ENCODE data around the gene KRTAP4-16. TPM values are rescaled to one million over a fixed set of nuclear protein-coding genes. Genes with fewer than 3 reads are reported as not detected.

The KRTAP4-16 gene
- total and polyA plus RNA-seq, 2 of the 8 experiments (the other 6 are each of a cell fraction or from before 2014, with no cell fraction given): not detected

- H3K9me3 ChIP-seq (ENCODE audit: insufficient read depth in 2 of 2, low read depth in 1 of 2, low read length in 1 of 2): 0 out of 4 replicates have a peak, but pooled peaks cover 3% of the 10 kb centered on the region in 2 experiments
- FAIRE-seq (no peak), DNase-seq (ENCODE audit: low read depth in 1 of 2, low spot score in 2 of 2) (no peak)
- H3K18ac ChIP-seq (ENCODE audit: extremely low read depth, low read length): no peak overlapping the region
- no peak overlapping the region for H4K91ac ChIP-seq (replicated peaks; ENCODE audit: insufficient read length, low read length)
- H3K36me3 ChIP-seq (ENCODE audit: control insufficient read depth in 2 of 4, insufficient read depth in 4 of 4, low read length in 3 of 4): no peaks in the 10 kb centered on the region
- H2BK15ac ChIP-seq (ENCODE audit: low read length): no peak overlapping the region
- H3K79me2 ChIP-seq (ENCODE audit: control insufficient read depth in 1 of 2, insufficient read depth in 2 of 2, low read length in 2 of 2): no peaks in the 10 kb centered on the region
- no peaks in the 10 kb centered on the region for H3K27me3 ChIP-seq (replicated peaks in 1 of 4; ENCODE audit: control insufficient read depth in 3 of 4, extremely low read depth in 1 of 4, insufficient read depth in 3 of 4, low read length in 3 of 4)
- no peak overlapping the region for H4K8ac ChIP-seq (ENCODE audit: extremely low read depth, insufficient read depth, low read length)
- no peak overlapping the region for H3K4me2 ChIP-seq (ENCODE audit: insufficient read depth in 1 of 2, low read depth in 2 of 2, low read length in 2 of 2)
- H3K23ac ChIP-seq (ENCODE audit: insufficient read length): no peak overlapping the region
- H2BK20ac ChIP-seq (ENCODE audit: low read length): no peak overlapping the region
- peaks cover 0 to 4% (median 0%) of the 10 kb centered on the region in 4 experiments; a peak in 2 of 7 replicates for H3K4me1 ChIP-seq (replicated peaks in 1 of 4; ENCODE audit: control insufficient read depth in 3 of 4, insufficient read depth in 4 of 4, low read length in 3 of 4)
- ChIA-PET POLR2A (ENCODE audit: partially characterized antibody) (no interaction called here), CTCF (ENCODE audit: partially characterized antibody) (no interaction called here)
- H3K23me2 ChIP-seq (ENCODE audit: low read depth, low read length): no peaks in the 10 kb centered on the region
- no peak overlapping the region for H2AFZ ChIP-seq (ENCODE audit: low read length)
- no peak overlapping the region for H2BK120ac ChIP-seq (replicated peaks; ENCODE audit: low read depth, low read length)
- H4K5ac ChIP-seq (ENCODE audit: insufficient read length, low read depth, low read length): no peak overlapping the region
- H3K79me1 ChIP-seq (ENCODE audit: low read depth, low read length): no peaks in the 10 kb centered on the region
- H2BK5ac ChIP-seq (ENCODE audit: low read depth, low read length): no peak overlapping the region
- no peak overlapping the region for H3K14ac ChIP-seq (ENCODE audit: insufficient read length)
- H2BK12ac ChIP-seq (ENCODE audit: low read depth, low read length): no peak overlapping the region
- no peak overlapping the region for H3K56ac ChIP-seq (replicated peaks; ENCODE audit: insufficient read length, low read depth, low read length)
- 95% methylated on average over 5 of the region's 6 CpGs; no CpG with 5 or more reads in 1 of the 2 experiments for WGBS, 2 experiments (ENCODE audit: extremely low coverage in 1 of 2, insufficient coverage in 1 of 2, insufficient read length in 1 of 2, insufficient replicate concordance in 2 of 2, low coverage in 1 of 2, low lambda C conversion rate in 2 of 2, missing lambda C conversion rate in 1 of 2)
- no peak overlapping the region for H3K4me3 ChIP-seq (ENCODE audit: extremely low read depth in 1 of 4, insufficient read depth in 2 of 4, low read depth in 3 of 4, low read length in 4 of 4)
- H3K9ac ChIP-seq (replicated peaks in 1 of 4; ENCODE audit: extremely low read depth in 1 of 4, low read depth in 3 of 4, low read length in 3 of 4): no peak overlapping the region
- no peak overlapping the region for H3K27ac ChIP-seq (ENCODE audit: low read depth, low read length)
- H4K20me1 ChIP-seq (replicated peaks in 1 of 2; ENCODE audit: control insufficient read depth in 1 of 2, insufficient read depth in 2 of 2, low read length in 2 of 2): no peaks in the 10 kb centered on the region
- no peak overlapping the region for H3K4ac ChIP-seq (replicated peaks; ENCODE audit: insufficient read length, low read depth, low read length)
- H2AK5ac ChIP-seq (ENCODE audit: low read depth, low read length): no peak overlapping the region
- TF ChIP-seq KDM4A (IDR thresholded peaks at IDR 0.05; ENCODE audit: low read depth, low read length, severe bottlenecking): no peak
- no peak for TF ChIP-seq POLR2AphosphoS5 (IDR thresholded peaks at IDR 0.05; ENCODE audit: low read depth, low read length)
- TF ChIP-seq KDM5A (IDR thresholded peaks at IDR 0.05; ENCODE audit: low read length): no peak
- TF ChIP-seq HDAC2 (IDR thresholded peaks at IDR 0.05; ENCODE audit: borderline replicate concordance in 1 of 2, low read depth in 2 of 2, low read length in 2 of 2): no peak
- no peak for TF ChIP-seq SAP30 (IDR thresholded peaks at IDR 0.05; ENCODE audit: insufficient read depth, insufficient replicate concordance, low read length)
- no peak for TF ChIP-seq TAF1 (IDR thresholded peaks at IDR 0.05; ENCODE audit: low read depth, low read length)
- no peak for TF ChIP-seq POLR2A (IDR thresholded peaks at IDR 0.05; ENCODE audit: control extremely low read depth in 1 of 2, low read depth in 2 of 2, low read length in 2 of 2)
- TF ChIP-seq TAF7 (optimal IDR thresholded peaks at IDR 0.05; ENCODE audit: borderline replicate concordance, low read depth, low read length): no peak
- TF ChIP-seq BCL11A (IDR thresholded peaks at IDR 0.05; ENCODE audit: low read depth in 2 of 2, low read length in 2 of 2): no peak
- TF ChIP-seq E2F6 (IDR thresholded peaks at IDR 0.05): no peak
- no peak for TF ChIP-seq SP4 (IDR thresholded peaks at IDR 0.05; ENCODE audit: low read length)
- TF ChIP-seq CTBP2 (IDR thresholded peaks at IDR 0.05; ENCODE audit: borderline replicate concordance, insufficient read depth, insufficient read length, low read length): no peak
Measured at GRCh38 chr17:41098481-41098880, 3.5 kb downstream of the KRTAP4-16 start.
